HEK293 (cell line): Measurements from ENCODE around the gene HNRNPH2.

Source experiments
- ZNF121 ChIP-seq: fragments of 450-650 bp; formaldehyde crosslinking; IDR thresholded peaks from 2 replicates; pipeline ENCODE4 v1.5.1; 2016; ENCODE audit warnings: missing biosample characterization, missing genetic modification characterization
- ZNF174 ChIP-seq: fragments of 450-650 bp; formaldehyde crosslinking; IDR thresholded peaks from 2 replicates; pipeline ENCODE4 v1.5.0; 2017; ENCODE audit warnings: missing biosample characterization, mild to moderate bottlenecking, missing genetic modification characterization
- ZNF394 ChIP-seq: fragments of 450-650 bp; formaldehyde crosslinking; IDR thresholded peaks from 2 replicates; pipeline ENCODE4 v1.5.1; 2016; ENCODE audit warnings: missing biosample characterization, missing genetic modification characterization, mild to moderate bottlenecking, moderate library complexity, borderline replicate concordance
- ZNF626 ChIP-seq: fragments of 450-650 bp; sonication (Bioruptor Pico); formaldehyde crosslinking; IDR thresholded peaks from 2 replicates; pipeline ENCODE4 v1.5.1; 2018; ENCODE audit warnings: missing biosample characterization, missing genetic modification characterization, inconsistent platforms
- TF ChIP-seq, protein P1 (sequence below): fragments of 450-650 bp; formaldehyde crosslinking; IDR thresholded peaks from 2 replicates; pipeline ENCODE4 v1.5.1; 2016; ENCODE audit warnings: missing biosample characterization, missing genetic modification characterization

DNA sequence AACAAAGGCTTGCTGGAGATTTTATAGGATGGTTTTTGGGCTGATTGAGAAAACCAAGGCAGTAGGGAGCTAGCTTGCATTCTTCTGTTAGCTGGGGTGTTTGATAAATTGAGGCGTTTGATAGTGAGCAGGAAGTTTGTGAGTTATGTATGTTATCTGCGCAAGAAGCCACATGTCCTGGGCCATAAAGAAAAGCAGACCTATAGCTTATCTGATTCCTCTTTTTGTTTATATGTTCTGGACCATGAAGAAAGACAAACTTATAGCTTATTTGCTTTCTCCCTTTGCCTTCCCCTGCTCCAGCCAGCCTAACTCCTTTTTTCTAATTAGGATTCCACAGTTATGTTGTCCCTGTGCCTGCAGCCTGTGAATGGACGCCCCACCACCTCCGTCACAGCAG, 9.2 kb downstream of the HNRNPH2 start:
- TF ChIP-seq ZNF121 (tag by site-specific recombination) (no peak), ZNF626 (tag by site-specific recombination) (no peak), ZNF174 (tag by site-specific recombination) (no peak), ZNF394 (tag by site-specific recombination) (no peak)
- TF ChIP-seq, protein P1, sequence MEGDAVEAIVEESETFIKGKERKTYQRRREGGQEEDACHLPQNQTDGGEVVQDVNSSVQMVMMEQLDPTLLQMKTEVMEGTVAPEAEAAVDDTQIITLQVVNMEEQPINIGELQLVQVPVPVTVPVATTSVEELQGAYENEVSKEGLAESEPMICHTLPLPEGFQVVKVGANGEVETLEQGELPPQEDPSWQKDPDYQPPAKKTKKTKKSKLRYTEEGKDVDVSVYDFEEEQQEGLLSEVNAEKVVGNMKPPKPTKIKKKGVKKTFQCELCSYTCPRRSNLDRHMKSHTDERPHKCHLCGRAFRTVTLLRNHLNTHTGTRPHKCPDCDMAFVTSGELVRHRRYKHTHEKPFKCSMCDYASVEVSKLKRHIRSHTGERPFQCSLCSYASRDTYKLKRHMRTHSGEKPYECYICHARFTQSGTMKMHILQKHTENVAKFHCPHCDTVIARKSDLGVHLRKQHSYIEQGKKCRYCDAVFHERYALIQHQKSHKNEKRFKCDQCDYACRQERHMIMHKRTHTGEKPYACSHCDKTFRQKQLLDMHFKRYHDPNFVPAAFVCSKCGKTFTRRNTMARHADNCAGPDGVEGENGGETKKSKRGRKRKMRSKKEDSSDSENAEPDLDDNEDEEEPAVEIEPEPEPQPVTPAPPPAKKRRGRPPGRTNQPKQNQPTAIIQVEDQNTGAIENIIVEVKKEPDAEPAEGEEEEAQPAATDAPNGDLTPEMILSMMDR = no peak
